Measurements from ENCODE around the gene MANEAL. TPM values are rescaled to one million over a fixed set of nuclear protein-coding genes. Genes with fewer than 3 reads are reported as not detected.

The MANEAL gene
- total and polyA plus RNA-seq, 2 donors (not counting 1 experiment from before 2014, with no cell fraction given) = 3.1 to 6.6 TPM

DNA sequence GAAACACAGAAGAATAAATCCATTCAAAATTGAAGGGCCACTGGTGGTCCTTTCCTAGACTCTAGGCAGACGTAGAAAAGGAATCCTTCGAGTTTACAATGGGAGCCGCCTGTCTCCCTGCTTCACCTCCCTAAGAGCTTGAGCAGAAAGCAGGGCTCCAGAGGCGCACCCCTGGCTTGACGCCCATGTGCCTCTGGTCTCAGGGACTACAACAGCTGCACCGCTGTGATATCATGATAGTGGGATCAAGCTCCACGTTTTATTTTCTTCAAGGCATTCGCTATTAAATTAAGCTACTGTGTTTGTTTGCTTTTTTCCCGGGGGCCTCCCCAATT is 13.5 kb downstream of the MANEAL start:
- H4K20me1 ChIP-seq (ENCODE audit: control insufficient read depth, insufficient read depth, low read length, poor library complexity, severe bottlenecking) = peaks cover 27% of the 10 kb centered on the region
- peak overlapping the region; percentile 78 to 88 (median 83) for H3K4me3 ChIP-seq (ENCODE audit: control extremely low read depth in 1 of 5, extremely low read depth in 1 of 5, insufficient read depth in 1 of 5, low read depth in 2 of 5, low read length in 4 of 5)
- H3K9me3 Mint-ChIP-seq (ENCODE audit: insufficient read depth) = no peaks in the 10 kb centered on the region
- H3K36me3 ChIP-seq (replicated peaks in 1 of 2; ENCODE audit: control extremely low read depth in 1 of 2, control insufficient read depth in 1 of 2, extremely low read depth in 1 of 2, insufficient read depth in 2 of 2, low read length in 1 of 2) = peaks cover 0 to 50% of the 10 kb centered on the region in 2 experiments
- POLR2A ChIA-PET = interaction anchor here (2.0 to 2.3 kb wide), 2 partner anchors 10 to 53 kb away, joined by 5 to 8 read pairs; partner anchors contain the start of gene MTF1
- H3K27ac Mint-ChIP-seq = peak overlapping the region; percentile 81
- H3K4me1 ChIP-seq (ENCODE audit: control insufficient read depth in 2 of 2, insufficient read depth in 2 of 2, low read length in 2 of 2) = peaks cover 14 to 31% of the 10 kb centered on the region in 2 donors
- intact Hi-C loops (cut with micrococcal nuclease) = loop anchor here (5.0 kb wide), 1 partner anchor 140 kb away; the partner anchor contains the start of gene INPP5B
- H3K27me3 Mint-ChIP-seq = no peaks in the 10 kb centered on the region
- H3K27ac ChIP-seq (ENCODE audit: low read length in 2 of 2) = peak overlapping the region; percentile 38 to 94
- peak overlapping the region; percentile 95 for H3K4me2 ChIP-seq (replicated peaks; ENCODE audit: low read depth, low read length, poor library complexity, severe bottlenecking)
- H3K4me3 Mint-ChIP-seq = peak overlapping the region; percentile 85
- TF ChIP-seq EZH2 (IDR thresholded peaks at IDR 0.05; ENCODE audit: borderline replicate concordance, insufficient read depth, low read depth, low read length, poor library complexity, severe bottlenecking) = no peak
- TF ChIP-seq, protein P1, sequence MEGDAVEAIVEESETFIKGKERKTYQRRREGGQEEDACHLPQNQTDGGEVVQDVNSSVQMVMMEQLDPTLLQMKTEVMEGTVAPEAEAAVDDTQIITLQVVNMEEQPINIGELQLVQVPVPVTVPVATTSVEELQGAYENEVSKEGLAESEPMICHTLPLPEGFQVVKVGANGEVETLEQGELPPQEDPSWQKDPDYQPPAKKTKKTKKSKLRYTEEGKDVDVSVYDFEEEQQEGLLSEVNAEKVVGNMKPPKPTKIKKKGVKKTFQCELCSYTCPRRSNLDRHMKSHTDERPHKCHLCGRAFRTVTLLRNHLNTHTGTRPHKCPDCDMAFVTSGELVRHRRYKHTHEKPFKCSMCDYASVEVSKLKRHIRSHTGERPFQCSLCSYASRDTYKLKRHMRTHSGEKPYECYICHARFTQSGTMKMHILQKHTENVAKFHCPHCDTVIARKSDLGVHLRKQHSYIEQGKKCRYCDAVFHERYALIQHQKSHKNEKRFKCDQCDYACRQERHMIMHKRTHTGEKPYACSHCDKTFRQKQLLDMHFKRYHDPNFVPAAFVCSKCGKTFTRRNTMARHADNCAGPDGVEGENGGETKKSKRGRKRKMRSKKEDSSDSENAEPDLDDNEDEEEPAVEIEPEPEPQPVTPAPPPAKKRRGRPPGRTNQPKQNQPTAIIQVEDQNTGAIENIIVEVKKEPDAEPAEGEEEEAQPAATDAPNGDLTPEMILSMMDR (IDR thresholded peaks at IDR 0.05) = no peak
- DNase-seq (no peak), ATAC-seq (ENCODE audit: low read depth) (no peak)
- H3K9me3 ChIP-seq (ENCODE audit: control extremely low read depth in 1 of 3, control insufficient read depth in 2 of 3, insufficient read depth in 1 of 3, low read length in 2 of 3) = no peaks in the 10 kb centered on the region
- CTCF ChIA-PET = interaction anchor here (2.5 kb wide), 1 partner anchor 53 kb away, joined by 20 read pairs; the partner anchor contains the start of gene MTF1
- H3K9ac ChIP-seq (ENCODE audit: low read length) = peak overlapping the region; percentile 93
- H3K4me1 Mint-ChIP-seq = peaks cover 40% of the 10 kb centered on the region
- H3K79me2 ChIP-seq (ENCODE audit: control insufficient read depth, insufficient read depth, low read length) = peaks cover 23% of the 10 kb centered on the region
- H2AFZ ChIP-seq (ENCODE audit: insufficient read depth, low read depth, low read length, poor library complexity, severe bottlenecking) = peak overlapping the region; percentile 96
- 25% methylated on average over 7 of the region's 9 CpGs for WGBS (ENCODE audit: insufficient coverage)
- H3K27me3 ChIP-seq (replicated peaks in 1 of 4; ENCODE audit: control extremely low read depth in 1 of 4, control insufficient read depth in 3 of 4, insufficient read depth in 4 of 4, low read length in 3 of 4) = no peaks in the 10 kb centered on the region
